D341Med (cell line): ENCODE measurements around the gene ETV3L.
"Not testable (repeated sequence)": the region's sequence is repeated elsewhere in the genome, so short reads cannot be mapped to it uniquely, and the experiment has no call there.

Experiments
- DNase-seq: peaks from one replicate; pipeline ENCODE4 v3.0.0; 2012; ENCODE audit warnings: low spot score

The ETV3L gene

DNA sequence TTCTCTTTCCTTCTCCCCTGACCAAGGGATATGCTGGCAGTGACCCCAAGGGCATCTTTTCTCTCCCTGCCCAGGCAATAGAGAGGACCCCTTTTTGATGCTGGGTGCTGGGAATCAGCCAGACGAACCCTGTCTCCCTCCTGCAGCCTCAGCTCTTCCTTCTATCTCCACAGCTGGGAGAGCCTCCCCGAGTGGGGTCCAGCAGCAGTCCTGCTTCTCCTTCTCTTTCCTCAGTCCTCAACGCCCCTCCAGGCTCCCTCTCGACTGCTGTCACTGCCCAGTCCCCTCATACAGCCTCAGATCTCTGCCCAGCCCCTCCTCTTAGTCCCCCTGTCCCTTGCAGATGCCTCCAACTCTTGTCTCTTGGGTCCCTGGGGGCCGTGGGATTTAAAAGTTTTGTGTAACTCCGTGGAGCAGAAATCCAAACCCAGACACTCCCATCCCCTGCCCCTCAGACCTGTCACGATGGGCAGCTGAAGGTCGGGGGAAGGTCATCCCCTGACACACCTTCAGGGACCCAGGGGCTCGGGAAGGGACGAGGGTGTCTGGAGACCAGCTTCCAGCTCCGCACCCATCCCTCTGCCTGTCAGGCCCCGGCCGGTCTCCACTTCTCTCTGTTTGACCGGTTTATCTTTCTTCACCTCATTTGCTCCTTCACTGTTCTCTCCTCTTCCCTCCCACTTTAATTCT is 5.8 kb upstream of the ETV3L start:
- DNase-seq = peak; percentile 43

DNA sequence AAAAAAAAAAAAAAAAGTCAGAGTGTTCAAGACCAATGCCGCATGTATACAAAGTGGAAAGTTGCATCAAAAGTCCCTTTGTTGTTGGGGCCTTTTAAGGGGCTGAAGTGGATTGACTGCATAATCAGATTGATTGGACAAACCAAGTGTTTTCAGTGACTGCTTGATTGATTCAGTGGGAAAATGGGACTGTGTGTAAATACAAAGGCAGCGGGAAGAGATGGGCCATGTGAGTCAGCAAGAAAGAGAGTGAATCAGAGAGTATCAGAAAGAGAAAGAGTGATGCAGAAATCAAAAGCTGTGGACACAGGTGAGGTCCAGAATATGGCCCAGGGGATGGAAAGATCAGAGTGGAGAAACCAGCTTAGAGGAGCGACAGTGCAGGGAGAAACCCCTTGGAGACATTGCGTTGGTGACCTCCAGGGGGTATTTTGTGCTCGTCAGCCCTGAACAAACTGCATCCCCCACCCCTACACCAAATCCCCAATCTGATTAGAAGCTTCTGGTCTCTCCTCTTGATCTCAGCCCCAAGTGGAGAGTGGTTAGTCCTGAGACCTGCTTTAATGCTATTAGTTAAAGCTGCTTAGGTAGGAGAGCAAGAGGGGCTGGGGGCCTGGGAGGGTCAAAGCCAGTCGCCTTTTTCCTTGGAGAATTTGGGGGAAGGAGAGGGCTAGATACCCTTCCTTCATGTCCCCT is 5.1 kb upstream of the ETV3L start:
- peak; percentile 67 for DNase-seq

DNA sequence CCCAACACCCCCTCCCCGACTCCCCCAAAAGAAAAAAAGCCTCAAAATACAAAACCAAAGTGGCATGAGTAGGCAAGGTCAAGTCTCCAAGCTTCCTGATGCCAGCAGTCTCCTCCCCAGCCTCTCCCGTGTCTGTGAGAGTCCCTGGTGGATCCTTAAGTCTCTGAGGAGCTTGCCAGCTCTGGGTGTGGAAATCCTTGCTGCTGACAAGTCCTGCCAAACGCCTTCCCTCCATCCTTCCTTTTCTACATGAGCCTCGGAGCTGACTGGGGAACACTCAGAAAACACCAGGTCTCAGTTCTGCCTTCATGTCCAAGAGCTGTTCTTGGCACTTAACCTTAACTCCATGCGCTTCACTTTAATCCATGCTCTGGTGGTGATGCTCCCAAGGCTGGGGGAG is 3.7 kb upstream of the ETV3L start:
- DNase-seq = no peak

DNA sequence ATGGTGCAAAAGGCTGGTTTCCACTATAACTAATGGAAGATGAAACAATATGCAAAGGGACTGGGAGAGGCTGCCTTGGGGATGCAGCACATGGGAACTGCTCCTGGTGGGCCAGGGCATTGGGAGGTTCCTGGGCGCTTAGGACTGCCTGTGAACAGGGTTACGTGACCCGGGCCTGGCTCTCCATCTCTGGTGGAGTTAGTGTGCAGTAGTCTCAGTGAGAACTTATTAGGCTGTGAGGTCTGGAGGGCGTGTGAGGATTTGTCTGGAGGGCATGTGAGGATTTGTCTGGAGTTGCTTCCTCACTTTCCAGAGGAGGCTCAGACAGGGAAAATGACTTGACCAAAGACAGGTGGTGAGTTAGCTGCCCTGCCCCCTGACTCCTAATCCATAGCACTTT is 1.5 kb upstream of the ETV3L start:
- DNase-seq = no peak

DNA sequence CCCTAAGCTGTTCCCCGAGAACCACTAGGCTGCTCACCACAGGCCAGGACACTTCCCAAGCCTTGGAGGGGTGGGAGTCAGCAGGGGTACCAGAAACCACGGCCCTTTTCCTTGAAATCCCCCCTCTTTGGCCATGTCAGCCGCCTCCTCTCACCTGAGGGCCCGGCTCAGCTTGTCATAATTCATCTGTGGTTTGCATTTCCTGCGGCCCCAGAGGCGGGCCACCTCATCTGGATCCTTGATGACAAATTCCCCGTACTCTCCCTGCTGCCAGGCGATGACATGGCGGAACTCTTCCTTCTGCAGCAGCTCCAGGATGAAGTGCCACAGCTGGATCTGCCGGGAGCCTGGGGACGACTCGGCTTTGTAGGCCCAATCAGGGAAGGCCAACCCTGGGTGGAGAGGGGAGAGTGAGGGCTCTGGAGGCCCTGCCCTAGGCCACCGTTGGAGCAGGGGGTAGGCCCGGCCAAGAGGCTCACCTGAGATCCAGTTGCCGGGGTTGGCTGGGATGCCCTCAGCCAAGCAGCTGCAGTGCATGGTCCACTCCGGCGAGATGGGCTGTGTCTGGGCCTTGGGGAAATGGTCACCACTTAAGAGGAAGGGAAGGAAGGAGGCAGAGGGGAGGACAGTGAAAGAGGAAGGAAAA is 498 bp downstream of the ETV3L start:
- DNase-seq = not testable (repeated sequence)

DNA sequence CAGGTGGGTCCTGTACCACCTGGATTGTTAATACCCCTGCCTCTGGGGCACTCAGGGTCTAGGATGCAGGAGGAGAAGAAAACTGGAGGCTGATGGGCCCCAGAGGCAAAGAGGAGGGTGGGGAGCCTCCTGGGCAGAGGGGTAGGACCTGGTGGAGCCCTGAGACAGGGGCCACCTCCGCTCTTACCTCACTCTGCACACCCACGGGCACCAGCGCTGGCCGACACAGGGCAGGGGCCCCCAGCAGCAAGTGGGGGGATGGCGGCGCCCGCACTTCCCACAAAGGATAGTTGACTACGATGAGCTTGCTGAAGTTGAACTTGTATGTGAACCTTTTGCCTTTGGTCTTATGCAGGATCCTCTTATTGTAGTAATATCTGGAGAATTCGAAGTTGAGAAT is 1.1 kb downstream of the ETV3L start:
- DNase-seq = no peak

DNA sequence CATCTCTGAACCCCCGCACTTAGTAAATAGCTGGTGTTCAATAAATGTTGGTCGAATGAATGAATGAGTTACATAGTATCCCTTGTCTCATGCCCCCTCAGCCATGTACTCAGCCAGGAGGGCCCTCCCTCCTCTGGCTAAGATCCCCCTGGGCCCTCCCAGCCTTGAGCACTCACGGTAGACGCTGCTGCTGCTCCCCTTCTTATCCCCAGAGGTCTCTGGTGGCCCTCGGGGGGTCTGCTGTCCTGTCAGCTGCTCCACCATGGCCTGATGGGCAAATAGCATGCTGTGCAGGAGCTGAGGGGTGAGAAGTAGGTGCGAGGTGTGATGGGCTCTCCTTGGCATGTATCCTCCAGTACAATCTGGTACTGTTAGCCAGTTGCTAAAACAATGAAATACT is 1.9 kb downstream of the ETV3L start:
- DNase-seq = peak; percentile 21

DNA sequence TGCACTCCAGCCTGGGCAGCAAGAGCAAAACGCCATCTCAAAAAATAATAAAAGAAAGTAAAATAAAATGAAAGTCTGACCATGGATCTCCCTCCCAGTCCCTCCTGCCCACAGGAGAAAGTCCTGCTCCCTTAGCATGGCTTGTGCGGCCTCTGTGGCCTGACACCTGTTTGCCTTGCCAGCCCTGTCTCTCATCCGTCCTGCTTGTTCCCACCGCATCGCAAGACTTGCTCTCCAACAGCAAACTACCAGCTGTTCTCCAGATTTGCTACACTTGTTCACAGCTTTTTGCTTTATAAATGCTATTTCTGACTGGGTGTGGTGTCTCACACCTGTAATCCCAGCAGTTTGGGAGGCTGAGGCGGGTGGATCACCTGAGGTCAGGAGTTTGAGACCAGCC is 2.7 kb downstream of the ETV3L start:
- no peak for DNase-seq

DNA sequence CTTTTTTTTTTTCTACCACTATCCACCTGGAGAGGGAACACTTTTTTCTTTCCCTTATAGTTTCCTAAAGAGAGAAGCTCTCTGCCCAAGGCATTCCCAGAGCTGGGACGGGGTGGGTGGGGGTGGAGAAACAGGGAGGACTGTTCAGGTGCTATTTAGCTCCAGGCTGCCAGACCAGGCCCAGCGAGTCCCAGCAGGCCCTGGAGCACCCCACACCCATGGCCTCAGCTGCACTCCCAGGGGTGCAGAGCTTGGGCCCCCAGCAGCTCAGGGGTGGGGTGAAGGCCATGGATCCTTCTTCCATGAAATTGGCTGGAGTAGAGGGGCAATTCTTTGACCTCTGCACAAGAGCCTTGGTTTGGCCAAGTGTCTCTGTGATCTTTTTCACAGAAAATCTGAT is 4.1 kb downstream of the ETV3L start:
- peak; percentile 34 for DNase-seq

DNA sequence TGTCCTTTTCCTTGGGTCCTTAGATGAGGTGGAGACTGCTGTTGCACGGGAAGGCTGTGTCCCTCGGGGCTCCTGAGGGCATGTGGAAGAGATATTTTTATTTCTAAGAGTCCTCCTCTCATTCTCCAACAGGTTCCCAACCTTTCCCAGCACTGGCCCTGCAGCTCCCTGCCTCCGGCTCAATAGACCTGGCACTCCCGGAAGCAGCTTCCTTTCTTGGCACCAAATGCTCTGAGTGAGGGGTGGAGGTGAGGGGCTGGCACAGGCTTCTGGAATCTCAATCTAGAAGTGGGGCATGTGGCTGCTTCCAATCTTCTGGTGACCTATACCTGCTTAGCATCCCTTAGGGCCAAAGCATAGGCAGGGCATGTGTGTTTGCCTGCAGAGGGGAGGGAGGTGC is 4.5 kb downstream of the ETV3L start:
- DNase-seq = peak; percentile 29

DNA sequence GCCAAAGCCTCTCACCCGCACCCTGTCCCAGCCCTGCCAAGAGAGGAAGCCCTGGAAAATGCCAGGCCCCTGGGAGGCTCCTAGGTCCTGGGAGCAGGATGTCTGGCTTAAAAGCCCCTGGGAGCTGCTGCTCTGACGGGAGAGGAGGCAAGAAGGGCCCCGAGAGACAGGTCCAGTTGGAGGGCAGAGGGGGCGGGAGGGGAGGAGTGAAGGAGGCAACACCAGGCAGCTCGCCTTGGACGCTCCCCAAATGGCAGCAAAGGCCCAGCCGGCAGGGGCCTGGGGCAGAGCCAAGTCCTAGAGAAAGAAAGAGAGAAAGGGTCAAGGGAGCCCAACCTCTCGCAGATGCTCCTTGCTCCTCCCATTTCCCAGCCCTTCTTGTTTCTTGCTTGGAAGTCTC is 6.8 kb downstream of the ETV3L start:
- DNase-seq = peak; percentile 31

DNA sequence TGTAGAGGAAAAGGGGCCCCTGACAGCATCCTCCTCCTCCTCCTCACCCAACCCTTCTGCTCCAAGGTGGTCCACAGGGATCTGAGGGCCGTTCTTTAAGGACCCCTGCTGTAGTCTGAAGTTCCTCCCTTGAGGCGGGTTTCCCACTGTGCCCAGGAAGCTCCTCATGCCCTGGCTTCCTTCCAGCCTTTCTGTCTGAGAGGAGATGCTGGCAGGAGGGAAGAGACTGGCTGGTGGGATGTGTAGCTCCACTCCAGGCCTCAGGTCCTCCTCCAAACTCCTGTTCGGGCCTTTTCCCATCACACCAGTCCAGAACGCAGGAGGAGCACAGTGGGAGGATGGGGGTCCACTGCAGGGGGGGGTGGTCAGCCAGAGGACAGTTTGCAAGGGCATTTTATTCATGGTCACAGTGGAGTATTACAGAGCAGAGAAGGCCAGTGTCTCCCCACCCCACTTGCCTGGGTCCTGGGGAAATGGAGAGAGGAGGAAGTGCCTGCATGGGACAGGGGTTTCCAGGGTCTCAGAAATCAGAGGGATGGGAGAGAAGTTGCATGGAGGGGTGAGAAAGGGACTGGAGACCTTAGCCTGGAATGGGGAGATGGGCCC is 7.8 kb downstream of the ETV3L start:
- peak; percentile 29 for DNase-seq

DNA sequence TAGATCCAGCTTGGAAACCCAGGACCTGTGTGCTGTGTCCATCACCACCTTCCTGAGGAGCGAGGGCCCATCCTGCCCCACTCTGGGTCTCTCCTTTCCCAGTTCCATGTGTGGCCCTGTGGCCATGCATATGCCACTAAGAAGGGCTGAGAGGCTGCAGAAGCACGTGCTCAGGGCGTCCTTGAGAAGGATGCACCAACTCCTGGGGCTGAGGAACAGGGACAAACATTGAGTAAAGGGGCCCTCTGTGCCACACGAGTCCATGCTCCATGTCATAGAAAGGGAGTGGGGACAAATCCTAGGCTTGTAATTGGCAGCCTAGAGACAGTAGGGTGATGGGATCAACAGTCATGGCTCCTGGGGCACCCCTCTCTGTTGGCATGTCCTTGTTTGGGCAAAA is 8.4 kb downstream of the ETV3L start:
- DNase-seq = peak; percentile 23

DNA sequence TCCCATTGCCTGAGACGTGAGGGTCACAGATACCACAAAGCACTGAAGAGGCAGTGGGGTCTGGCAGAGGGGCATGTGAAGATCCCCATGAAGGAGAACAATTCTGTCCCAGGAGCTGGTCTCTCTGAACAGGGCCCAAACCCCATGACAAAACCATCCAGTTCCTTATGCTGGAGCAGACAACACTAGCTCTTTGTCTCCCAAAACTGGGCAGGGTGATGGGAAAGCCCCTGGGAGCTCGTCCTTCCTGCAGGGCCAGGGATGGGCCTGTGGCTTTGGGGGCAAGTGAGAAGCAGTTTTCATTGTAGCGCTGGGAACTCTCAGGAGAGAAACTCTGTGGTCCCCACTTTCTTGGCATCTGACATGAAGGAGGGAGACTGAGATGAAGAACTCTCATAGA is 8.8 kb downstream of the ETV3L start:
- DNase-seq = peak; percentile 20

DNA sequence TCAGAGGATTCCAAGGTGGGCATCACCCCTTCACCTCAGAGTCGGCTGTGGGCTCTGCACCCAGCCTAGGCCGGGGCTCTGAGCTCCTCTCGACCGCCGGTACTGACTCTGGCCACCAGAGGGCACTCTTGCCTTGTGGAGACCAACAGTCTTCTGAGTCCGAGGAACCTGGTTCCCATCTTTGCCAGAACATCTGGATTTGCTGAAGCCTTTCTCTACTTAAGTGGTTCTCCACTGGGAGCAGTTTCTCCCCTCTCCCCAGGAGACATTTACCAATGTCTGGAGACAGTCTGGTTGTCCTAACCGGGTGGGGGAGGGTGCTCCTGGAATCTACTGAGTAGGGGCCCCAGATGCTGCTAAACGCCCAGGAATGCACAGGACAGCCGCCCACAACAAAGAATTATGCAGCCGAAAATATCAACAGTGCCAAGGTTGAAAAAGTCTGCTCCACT is 9.4 kb downstream of the ETV3L start:
- peak; percentile 92 for DNase-seq

DNA sequence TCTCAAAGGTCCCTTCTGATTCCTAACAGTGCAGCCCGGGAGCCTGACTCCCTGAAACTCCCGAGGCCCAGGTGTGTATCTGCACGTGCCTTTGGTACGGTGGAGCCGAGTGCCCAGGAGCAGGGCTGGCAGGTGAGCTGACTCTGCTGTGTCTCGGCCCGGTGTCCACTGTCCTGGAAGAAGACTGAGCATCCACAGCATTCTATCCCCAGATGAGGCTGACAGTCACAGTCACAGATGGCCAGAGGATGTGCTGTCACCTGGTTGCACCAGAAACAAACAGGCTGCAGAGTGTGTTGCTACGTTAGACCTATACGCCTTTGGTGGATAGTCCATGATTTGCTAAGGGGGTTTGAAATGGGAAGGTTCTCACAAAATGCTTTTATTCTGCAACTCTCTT is 9.8 kb downstream of the ETV3L start:
- peak; percentile 49 for DNase-seq

DNA sequence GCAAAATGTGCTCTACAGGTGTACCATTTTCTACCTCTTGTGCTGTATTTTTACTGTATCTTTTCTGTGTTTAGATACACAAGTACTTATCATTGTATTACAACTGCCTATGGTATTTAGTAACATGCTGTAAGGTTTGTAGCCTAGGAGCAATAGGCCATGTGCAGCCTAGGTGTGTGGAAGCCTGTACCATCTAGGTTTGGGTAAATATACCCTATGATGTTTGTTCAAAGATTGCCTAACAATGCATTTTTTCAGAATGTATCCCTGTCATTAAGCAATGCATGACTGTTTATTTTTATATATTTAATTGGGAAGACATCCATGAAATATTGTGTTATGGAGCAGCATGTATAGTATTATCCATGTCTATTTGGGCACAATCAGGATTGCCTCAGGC is 11.0 kb downstream of the ETV3L start:
- no peak for DNase-seq

DNA sequence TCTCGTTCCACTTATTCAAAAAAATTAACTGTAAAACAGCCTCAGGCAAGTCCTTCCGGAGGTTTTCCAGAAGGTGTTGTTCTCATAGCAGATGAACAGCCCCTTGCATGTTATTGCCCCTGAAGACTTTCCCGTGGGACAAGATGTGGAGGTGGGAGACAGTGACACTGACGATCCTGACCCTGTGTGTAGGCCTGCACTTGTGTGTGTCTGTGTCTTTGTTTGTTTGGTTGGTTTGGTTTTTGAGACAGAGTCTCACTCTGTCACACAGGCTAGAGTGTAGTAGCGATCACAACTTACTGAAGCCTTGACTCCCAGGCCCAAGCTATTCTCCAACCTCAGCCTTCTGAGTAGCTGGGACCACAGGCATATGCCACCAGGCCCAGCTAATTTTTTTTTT is 12.6 kb downstream of the ETV3L start:
- no peak for DNase-seq

DNA sequence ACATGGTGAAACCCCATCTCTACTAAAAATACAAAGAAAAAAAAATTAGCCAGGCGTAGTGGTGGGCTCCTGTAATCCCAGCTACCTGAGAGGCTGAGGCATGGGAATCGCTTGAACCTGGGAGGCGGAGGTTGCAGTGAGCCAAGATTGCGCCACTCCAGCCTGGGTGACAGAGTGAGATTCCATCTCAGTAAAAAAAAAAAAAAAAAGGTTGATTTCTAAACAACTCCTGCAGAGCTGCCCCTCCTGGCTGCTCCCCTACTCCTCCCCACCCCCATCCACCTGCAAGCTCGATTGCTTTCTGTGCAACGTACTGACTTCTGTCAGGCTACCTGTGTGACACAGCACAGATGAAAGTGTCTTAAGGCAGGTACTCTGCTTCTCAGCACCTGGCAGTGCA is 13.3 kb downstream of the ETV3L start:
- no peak for DNase-seq

DNA sequence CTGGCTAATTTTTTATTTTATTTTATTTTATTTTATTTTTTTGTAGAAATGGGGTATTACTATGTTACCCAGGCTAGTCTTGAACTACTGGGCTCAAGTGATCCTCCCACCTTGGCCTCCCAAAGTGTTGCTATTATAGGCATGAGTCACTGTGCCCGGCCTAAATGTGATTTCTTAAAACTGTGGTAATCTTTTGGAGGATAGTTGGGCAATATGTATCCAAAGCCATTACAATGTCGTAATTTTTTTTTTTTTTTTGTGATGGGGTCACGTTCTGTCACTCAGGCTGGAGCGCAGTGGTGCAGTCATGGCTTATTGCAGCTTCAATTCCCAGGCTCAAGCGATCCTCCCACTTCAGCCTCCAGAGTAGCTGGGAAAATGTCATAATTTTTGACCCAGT is 14.2 kb downstream of the ETV3L start:
- no peak for DNase-seq

DNA sequence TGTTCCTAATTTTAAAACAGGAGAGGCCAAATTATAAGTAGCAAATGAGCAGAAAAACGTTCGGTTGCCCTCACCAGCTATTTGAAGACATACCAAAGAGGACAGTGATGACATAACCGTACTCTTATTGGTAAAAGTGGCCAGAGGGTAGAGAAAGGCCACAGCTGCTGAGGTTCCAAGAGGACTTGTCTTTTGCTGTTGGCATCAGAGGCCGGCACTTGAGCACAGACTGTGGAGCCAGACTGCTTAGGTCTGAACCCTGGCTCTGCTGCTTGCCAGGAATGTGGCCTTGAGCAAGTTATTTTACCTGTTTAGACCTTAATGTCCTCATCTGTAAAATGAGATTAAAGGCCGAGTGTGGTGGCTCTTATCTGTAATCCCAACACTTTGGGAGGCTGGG is 14.9 kb downstream of the ETV3L start:
- no peak for DNase-seq

DNA sequence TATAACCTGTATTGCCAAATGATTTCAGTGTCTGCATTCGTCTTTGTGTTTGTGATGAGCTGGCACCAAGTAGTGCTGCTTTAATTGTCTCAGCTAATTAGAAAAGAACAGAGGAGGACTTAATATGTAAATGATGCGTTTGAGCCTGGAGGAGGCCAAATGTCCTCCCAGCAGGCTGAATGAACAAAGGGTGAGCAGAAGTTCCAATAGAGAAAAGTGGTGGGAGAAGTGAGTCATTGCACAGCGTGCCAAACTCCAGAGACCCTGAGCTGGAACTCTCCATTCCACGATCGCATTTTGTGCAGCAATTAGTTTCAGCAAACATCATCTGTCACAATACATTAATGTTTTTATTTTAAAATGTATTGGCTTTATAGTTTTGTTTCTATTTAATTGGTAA is 17.9 kb downstream of the ETV3L start:
- DNase-seq = no peak

DNA sequence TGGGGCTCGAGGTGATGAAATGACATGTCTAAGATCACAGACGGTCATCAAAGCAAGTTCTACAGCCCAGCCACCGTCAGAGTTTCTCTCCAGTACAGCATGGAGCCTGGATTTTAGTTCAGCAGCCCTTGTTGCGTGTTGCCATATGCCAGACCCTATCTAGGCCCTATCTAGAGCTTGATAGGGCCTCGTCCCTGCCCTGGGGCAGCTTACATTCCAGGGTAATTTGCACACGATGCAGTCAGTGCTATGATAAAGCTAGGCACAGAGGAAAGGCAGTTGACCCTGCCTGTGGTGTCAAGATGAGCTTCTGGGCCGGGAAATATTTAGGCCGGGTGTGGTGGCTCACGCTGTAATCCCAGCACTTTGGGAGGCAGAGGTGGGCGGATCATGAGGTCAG is 18.9 kb downstream of the ETV3L start:
- no peak for DNase-seq
